Progenitor cell of endocrine pancreas (in vitro differentiated cells): ENCODE data around the gene OBSCN. TPM values are rescaled to one million over a fixed set of nuclear protein-coding genes. Genes with fewer than 3 reads are reported as not detected.

ENCODE experiments used
- DNase-seq: peaks from one replicate; pipeline ENCODE4 v3.0.0; 2021; ENCODE audit warnings: low spot score; ENCODE audit not compliant: unreplicated experiment
- H3K27ac Mint-ChIP-seq: 2 replicates; pipeline ENCODE4 v1.8.0; 2021; ENCODE audit warnings: mild to moderate bottlenecking, moderate library complexity, mixed read lengths
- H3K27me3 Mint-ChIP-seq: 2 replicates; pipeline ENCODE4 v1.8.0; 2021; ENCODE audit warnings: mixed read lengths
- H3K36me3 Mint-ChIP-seq: 2 replicates; pipeline ENCODE4 v1.8.0; 2022; ENCODE audit warnings: mixed read lengths; ENCODE audit not compliant: insufficient read depth
- H3K4me1 Mint-ChIP-seq: 2 replicates; pipeline ENCODE4 v1.8.0; 2021; ENCODE audit warnings: low read depth, mixed read lengths
- H3K4me3 Mint-ChIP-seq: 2 replicates; pipeline ENCODE4 v1.8.0; 2021; ENCODE audit warnings: low read depth, mild to moderate bottlenecking, moderate library complexity, mixed read lengths
- H3K9me3 Mint-ChIP-seq: 2 replicates; pipeline ENCODE4 v1.8.0; 2021; ENCODE audit warnings: low read depth, mixed read lengths
- total RNA-seq: library from RNA; stranded (reverse); gene quantifications from 2 replicates; pipeline ENCODE4 v1.2.1, GENCODE V29; 2021
- TF ChIP-seq, protein P1 (sequence below): fragments of 200-600 bp; sonication (generic); IDR thresholded peaks from one replicate; pipeline ENCODE4 v1.5.0; 2021; ENCODE audit warnings: antibody characterized with exemption, mild to moderate bottlenecking; ENCODE audit not compliant: unreplicated experiment

OBSCN gene
- total RNA-seq, 1 donor from 2014 or later: 57.5 TPM

DNA sequence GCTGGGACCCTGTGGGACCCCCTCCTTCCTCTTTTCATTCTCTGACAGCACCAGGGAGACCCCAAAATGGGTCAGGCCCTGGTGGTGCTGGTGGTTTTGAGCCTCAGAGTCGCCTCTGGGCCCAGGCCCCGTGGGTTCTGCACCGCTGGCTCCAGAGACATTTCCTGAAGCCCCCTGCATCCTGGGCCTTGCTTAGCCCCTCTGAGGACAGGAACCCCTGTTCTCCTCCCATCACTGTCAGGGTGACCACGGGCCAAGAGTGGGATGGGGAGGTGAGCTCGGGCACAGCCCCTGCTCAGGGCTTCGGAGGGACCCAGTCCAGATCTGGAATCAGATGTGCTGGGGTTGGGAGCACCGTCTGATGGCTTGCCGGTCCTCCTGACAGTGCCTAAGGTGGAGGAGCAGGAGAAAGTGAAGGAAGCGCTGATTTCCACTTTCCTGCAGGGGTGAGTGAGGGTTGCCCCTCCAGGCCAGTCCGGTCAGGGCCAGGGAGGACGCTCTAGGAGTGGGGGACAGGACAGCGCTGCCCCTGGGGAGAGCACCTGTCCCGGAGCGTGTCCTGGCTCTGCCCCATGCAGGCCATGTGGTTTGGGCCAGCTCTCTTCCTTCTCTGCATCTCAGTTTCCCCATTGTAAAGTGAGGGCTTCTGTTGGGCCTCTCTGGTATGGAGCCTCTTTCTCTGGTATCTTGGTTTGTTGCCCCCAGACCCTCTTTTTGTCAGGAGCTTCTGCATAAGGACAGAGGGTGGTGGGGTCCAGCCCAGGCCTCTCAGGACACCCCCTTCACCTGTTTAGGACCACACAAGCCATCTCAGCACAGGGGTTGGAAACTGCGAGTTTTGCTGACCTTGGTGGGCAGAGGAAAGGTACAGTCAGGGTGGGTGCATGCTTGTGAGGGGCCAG, 127.8 kb downstream of the OBSCN start:
- Mint-ChIP-seq H3K27ac (no peak overlapping the region), H3K4me1 (no peaks in the 10 kb centered on the region), H3K4me3 (no peak overlapping the region), H3K27me3 (no peaks in the 10 kb centered on the region), H3K9me3 (no peaks in the 10 kb centered on the region), H3K36me3 (peaks cover 2% of the 10 kb centered on the region)
- DNase-seq: no peak
- TF ChIP-seq, protein P1, sequence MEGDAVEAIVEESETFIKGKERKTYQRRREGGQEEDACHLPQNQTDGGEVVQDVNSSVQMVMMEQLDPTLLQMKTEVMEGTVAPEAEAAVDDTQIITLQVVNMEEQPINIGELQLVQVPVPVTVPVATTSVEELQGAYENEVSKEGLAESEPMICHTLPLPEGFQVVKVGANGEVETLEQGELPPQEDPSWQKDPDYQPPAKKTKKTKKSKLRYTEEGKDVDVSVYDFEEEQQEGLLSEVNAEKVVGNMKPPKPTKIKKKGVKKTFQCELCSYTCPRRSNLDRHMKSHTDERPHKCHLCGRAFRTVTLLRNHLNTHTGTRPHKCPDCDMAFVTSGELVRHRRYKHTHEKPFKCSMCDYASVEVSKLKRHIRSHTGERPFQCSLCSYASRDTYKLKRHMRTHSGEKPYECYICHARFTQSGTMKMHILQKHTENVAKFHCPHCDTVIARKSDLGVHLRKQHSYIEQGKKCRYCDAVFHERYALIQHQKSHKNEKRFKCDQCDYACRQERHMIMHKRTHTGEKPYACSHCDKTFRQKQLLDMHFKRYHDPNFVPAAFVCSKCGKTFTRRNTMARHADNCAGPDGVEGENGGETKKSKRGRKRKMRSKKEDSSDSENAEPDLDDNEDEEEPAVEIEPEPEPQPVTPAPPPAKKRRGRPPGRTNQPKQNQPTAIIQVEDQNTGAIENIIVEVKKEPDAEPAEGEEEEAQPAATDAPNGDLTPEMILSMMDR: no peak

DNA sequence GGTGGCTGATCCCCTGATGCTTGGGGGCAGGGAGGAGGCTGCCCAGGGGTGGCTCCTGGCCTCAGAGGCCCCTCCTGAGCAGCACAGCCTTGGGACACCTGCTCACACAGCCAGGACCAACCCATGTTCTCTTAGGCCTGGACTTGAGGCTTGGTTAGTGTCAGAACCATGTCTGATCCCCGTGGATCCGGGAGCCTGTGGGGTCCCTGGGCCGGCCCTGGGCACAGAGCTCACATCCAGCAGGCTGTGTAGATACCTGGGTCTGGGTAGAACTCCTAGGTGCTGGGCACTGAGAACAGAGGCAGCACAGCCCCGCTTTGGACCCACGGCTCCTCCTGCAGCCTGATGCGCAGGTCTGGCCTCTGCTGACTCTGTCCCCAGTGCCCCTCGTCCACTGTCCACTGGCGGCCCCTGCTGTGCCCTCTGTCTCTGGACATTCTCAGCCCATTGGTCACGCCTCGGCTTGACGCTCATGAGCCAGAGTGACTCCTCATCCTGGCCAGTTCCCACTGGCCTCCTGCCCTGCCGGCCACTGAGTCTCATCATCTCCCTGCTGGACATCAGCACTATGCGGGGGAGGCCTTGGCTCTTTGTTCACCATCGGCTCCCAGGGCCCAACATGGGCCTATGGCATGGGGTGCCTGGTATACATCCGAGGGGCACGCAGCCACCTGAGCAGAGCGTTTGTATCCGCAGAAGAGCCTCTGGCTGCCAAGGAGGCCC, 128.6 kb downstream of the OBSCN start:
- Mint-ChIP-seq H3K36me3 (peaks cover 2% of the 10 kb centered on the region), H3K4me3 (no peak overlapping the region), H3K9me3 (no peaks in the 10 kb centered on the region), H3K27ac (no peak overlapping the region), H3K27me3 (no peaks in the 10 kb centered on the region), H3K4me1 (no peaks in the 10 kb centered on the region)
- TF ChIP-seq, protein P1: no peak
- DNase-seq: no peak

DNA sequence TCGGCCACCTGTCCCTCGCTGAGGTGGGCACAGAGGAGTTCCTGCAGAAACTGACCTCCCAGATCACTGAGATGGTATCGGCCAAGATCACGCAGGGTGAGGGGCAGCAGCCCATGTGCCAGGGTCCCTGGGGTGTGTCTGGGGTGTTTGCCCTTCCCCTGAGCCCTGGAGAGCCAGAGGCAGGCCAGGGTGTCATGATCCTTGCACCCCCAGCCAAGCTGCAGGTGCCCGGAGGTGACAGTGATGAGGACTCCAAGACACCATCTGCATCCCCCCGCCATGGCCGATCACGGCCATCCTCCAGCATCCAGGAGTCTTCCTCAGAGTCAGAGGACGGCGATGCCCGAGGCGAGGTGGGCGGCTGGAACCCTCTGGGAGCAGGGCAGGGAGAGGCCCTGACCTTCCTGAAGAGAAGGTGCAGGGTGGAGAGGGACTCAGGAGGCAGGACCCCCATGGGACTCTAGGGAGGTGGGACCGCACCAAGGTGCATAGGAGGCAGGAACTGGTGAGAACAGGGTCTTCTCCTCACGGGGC, 129.3 kb downstream of the OBSCN start:
- Mint-ChIP-seq H3K36me3 (peaks cover 2% of the 10 kb centered on the region), H3K27me3 (no peaks in the 10 kb centered on the region), H3K27ac (no peak overlapping the region), H3K4me1 (no peaks in the 10 kb centered on the region), H3K4me3 (no peak overlapping the region), H3K9me3 (no peaks in the 10 kb centered on the region)
- TF ChIP-seq, protein P1: no peak
- no peak for DNase-seq

DNA sequence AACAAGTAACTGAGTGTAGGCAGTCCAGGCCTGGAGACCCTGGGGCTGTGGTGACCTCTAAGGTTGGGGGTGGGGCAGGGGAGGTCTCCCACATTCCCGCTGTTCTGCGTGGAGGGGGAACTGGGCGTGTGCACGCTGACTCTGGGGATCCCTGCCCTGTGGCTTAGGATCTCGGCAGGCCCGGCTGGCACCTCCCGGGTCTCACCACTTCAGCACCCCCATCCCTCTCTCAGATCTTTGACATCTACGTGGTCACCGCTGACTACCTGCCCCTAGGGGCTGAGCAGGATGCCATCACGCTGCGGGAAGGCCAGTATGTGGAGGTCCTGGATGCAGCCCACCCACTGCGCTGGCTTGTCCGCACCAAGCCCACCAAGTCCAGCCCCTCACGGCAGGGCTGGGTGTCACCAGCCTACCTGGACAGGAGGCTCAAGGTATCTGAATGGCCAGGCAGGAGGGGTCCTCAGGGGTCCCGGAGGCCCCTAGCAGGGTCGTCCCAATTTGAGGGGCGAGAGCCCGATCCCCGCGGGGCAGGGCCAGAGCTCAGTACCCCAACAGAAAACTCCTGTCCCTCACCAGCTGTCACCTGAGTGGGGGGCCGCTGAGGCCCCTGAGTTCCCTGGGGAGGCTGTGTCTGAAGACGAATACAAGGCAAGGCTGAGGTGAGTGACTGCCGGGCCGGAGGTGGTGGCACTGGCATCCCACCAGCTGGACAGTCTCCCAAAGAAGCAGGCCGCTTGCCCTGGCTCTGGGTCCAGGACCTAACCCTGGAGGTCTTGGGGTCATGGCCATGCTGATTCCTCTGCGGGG, 130.1 kb downstream of the OBSCN start:
- no peak overlapping the region for H3K4me3 Mint-ChIP-seq
- TF ChIP-seq, protein P1: no peak

More for the DNA sequence above, 130.1 kb downstream of the OBSCN start:
- peaks cover 2% of the 10 kb centered on the region for H3K36me3 Mint-ChIP-seq
- no peaks in the 10 kb centered on the region for H3K4me1 Mint-ChIP-seq
- H3K27ac Mint-ChIP-seq: no peak overlapping the region
- no peaks in the 10 kb centered on the region for H3K9me3 Mint-ChIP-seq
- no peak for DNase-seq
- H3K27me3 Mint-ChIP-seq: no peaks in the 10 kb centered on the region
